HG02884 (cell line): ENCODE results near the gene WDR48.
"Not testable (repeated sequence)": the region's sequence is repeated elsewhere in the genome, so short reads cannot be mapped to it uniquely, and the experiment has no call there.

Experiments
- ATAC-seq: cut with Tn5 transposase; IDR thresholded peaks from one replicate; pipeline ENCODE4 v1.9.1; 2021; ENCODE audit warnings: mild to moderate bottlenecking, moderate library complexity; ENCODE audit not compliant: unreplicated experiment

Gene WDR48

GRCh38 chr3:39051649-39052561, at the start of gene WDR48, which contains the start of gene SCN11A:
WDR48 (plus strand) TSS chr3:39052016; CDS start chr3:39052026, 10 bp downstream.
SCN11A (minus strand) TSS chr3:39051944; CDS start chr3:38950362, 101,582 bp downstream.
- ATAC-seq = peak; percentile 98

GRCh38 chr3:39005295-39005694, 46.5 kb upstream of the WDR48 start:
- no peak for ATAC-seq

- ATAC-seq = no peak
Observed at GRCh38 chr3:39011191-39011736, 40.6 kb upstream of the WDR48 start.

GRCh38 chr3:39013289-39013688, 38.5 kb upstream of the WDR48 start:
- ATAC-seq = no peak

GRCh38 chr3:39013921-39014509, 37.8 kb upstream of the WDR48 start:
- ATAC-seq = no peak

GRCh38 chr3:39015418-39015817, 36.4 kb upstream of the WDR48 start:
- ATAC-seq = no peak

GRCh38 chr3:39019299-39019698, 32.5 kb upstream of the WDR48 start:
- ATAC-seq = no peak

GRCh38 chr3:39021029-39021428, 30.8 kb upstream of the WDR48 start:
- no peak for ATAC-seq

GRCh38 chr3:39021465-39022285, 30.1 kb upstream of the WDR48 start:
- ATAC-seq = no peak

- ATAC-seq = no peak
Observed at GRCh38 chr3:39022286-39022630, 29.6 kb upstream of the WDR48 start.

GRCh38 chr3:39024497-39024896, 27.3 kb upstream of the WDR48 start:
- ATAC-seq = no peak

- no peak for ATAC-seq
Observed at GRCh38 chr3:39025222-39025970, 26.4 kb upstream of the WDR48 start.

GRCh38 chr3:39028546-39028945, 23.3 kb upstream of the WDR48 start:
- no peak for ATAC-seq

GRCh38 chr3:39029556-39029955, 22.3 kb upstream of the WDR48 start:
- no peak for ATAC-seq

- no peak for ATAC-seq
Observed at GRCh38 chr3:39038165-39038564, 13.7 kb upstream of the WDR48 start.

- no peak for ATAC-seq
Observed at GRCh38 chr3:39050029-39050428, 1.8 kb upstream of the WDR48 start.

- no peak for ATAC-seq
Observed at GRCh38 chr3:39052583-39052982, 767 bp downstream of the WDR48 start.

GRCh38 chr3:39053696-39054095, 1.9 kb downstream of the WDR48 start:
- no peak for ATAC-seq

- ATAC-seq = no peak
Observed at GRCh38 chr3:39056151-39056550, 4.3 kb downstream of the WDR48 start.

GRCh38 chr3:39061228-39061627, 9.4 kb downstream of the WDR48 start:
- ATAC-seq = not testable (repeated sequence)
